H9 (cell line): ENCODE measurements around the gene SLC25A43. TPM values are rescaled to one million over a fixed set of nuclear protein-coding genes. Genes with fewer than 3 reads are reported as not detected.

Experiments used
- DNase-seq: peaks from one replicate; pipeline ENCODE4 v3.0.0-alpha.2; 2017
- H2AFZ ChIP-seq: one replicate; pipeline ENCODE4 v1.6.1; 2013; ENCODE audit warnings: mild to moderate bottlenecking, low read length, control low read depth, moderate library complexity
- H2AK5ac ChIP-seq: 2 replicates; pipeline ENCODE4 v1.6.1; 2013; ENCODE audit warnings: low read length, control low read depth, mixed read lengths; ENCODE audit not compliant: insufficient read length
- H2BK120ac ChIP-seq: one replicate; pipeline ENCODE4 v1.6.1; 2013; ENCODE audit warnings: low read depth, mild to moderate bottlenecking, low read length, control low read depth, inconsistent platforms; ENCODE audit not compliant: poor library complexity, severe bottlenecking
- H2BK12ac ChIP-seq: 2 replicates; pipeline ENCODE4 v1.6.1; 2013; ENCODE audit warnings: low read length, control low read depth, mixed read lengths, low read depth; ENCODE audit not compliant: insufficient read length
- H2BK15ac ChIP-seq: 2 replicates; pipeline ENCODE4 v1.6.1; 2013; ENCODE audit warnings: low read depth, low read length, control low read depth
- H2BK20ac ChIP-seq: one replicate; pipeline ENCODE4 v1.6.1; 2013; ENCODE audit warnings: low read depth, mild to moderate bottlenecking, low read length, control low read depth, inconsistent platforms; ENCODE audit not compliant: poor library complexity, severe bottlenecking
- H2BK5ac ChIP-seq: 2 replicates; pipeline ENCODE4 v1.6.1; 2013; ENCODE audit warnings: low read length, control low read depth, mixed read lengths; ENCODE audit not compliant: insufficient read length
- H3K14ac ChIP-seq: 2 replicates; pipeline ENCODE4 v1.6.1; 2013; ENCODE audit warnings: low read length, control low read depth; ENCODE audit not compliant: insufficient read depth
- H3K18ac ChIP-seq: 2 replicates; pipeline ENCODE4 v1.6.1; 2013; ENCODE audit warnings: low read depth, mild to moderate bottlenecking, mixed read lengths, low read length, control low read depth; ENCODE audit not compliant: insufficient read length
- H3K23ac ChIP-seq: 2 replicates; pipeline ENCODE4 v1.6.1; 2013; ENCODE audit warnings: low read length, control low read depth, mixed read lengths, low read depth; ENCODE audit not compliant: insufficient read length
- H3K23me2 ChIP-seq: 2 replicates; pipeline ENCODE4 v1.6.1; 2013; ENCODE audit warnings: low read depth, mild to moderate bottlenecking, mixed read lengths, low read length, control low read depth; ENCODE audit not compliant: insufficient read length, poor library complexity, severe bottlenecking
- H3K27ac ChIP-seq: 2 replicates; pipeline ENCODE4 v1.5.1; 2013; ENCODE audit warnings: low read length, control low read depth, mixed read lengths, low read depth; ENCODE audit not compliant: insufficient read length
- H3K27me3 ChIP-seq: 2 replicates; pipeline ENCODE4 v1.6.1; 2013; ENCODE audit warnings: low read length, control low read depth, inconsistent platforms; ENCODE audit not compliant: insufficient read depth
- H3K4ac ChIP-seq: 2 replicates; pipeline ENCODE4 v1.6.1; 2013; ENCODE audit warnings: low read depth, mild to moderate bottlenecking, control low read depth, inconsistent platforms, low read length, moderate library complexity
- H3K4me1 ChIP-seq: 2 replicates; pipeline ENCODE4 v1.6.1; 2013; ENCODE audit warnings: low read length, control low read depth, inconsistent platforms; ENCODE audit not compliant: insufficient read depth
- H3K4me2 ChIP-seq: 2 replicates; pipeline ENCODE4 v1.6.1; 2013; ENCODE audit warnings: low read length, control low read depth, mixed read lengths; ENCODE audit not compliant: insufficient read length, insufficient read depth
- H3K56ac ChIP-seq: 2 replicates; pipeline ENCODE4 v1.6.1; 2013; ENCODE audit warnings: low read depth, mild to moderate bottlenecking, mixed read lengths, low read length, control low read depth; ENCODE audit not compliant: insufficient read length
- H3K79me1 ChIP-seq: 2 replicates; pipeline ENCODE4 v1.6.1; 2013; ENCODE audit warnings: low read depth, mild to moderate bottlenecking, moderate library complexity, low read length, control low read depth, inconsistent platforms; ENCODE audit not compliant: insufficient read depth, poor library complexity, severe bottlenecking
- H3K79me2 ChIP-seq: 2 replicates; pipeline ENCODE4 v1.6.1; 2013; ENCODE audit warnings: low read length, control low read depth, inconsistent platforms; ENCODE audit not compliant: insufficient read depth
- H3K9ac ChIP-seq: 2 replicates; pipeline ENCODE4 v1.6.1; 2013; ENCODE audit warnings: low read length, control low read depth, mixed read lengths; ENCODE audit not compliant: insufficient read length; ENCODE audit errors: extremely low read depth
- H3K9me3 ChIP-seq: one replicate; pipeline ENCODE4 v1.6.1; 2013; ENCODE audit warnings: low read depth, low read length, inconsistent platforms; ENCODE audit not compliant: control insufficient read depth
- H3T11ph ChIP-seq: one replicate; pipeline ENCODE4 v1.6.1; 2013; ENCODE audit warnings: mild to moderate bottlenecking, low read length, control low read depth, inconsistent platforms
- H4K20me1 ChIP-seq: one replicate; pipeline ENCODE4 v1.6.1; 2013; ENCODE audit not compliant: control insufficient read depth, insufficient read length, insufficient read depth
- H4K5ac ChIP-seq: 2 replicates; pipeline ENCODE4 v1.6.1; 2013; ENCODE audit warnings: low read depth, mild to moderate bottlenecking, mixed read lengths, low read length, control low read depth; ENCODE audit not compliant: insufficient read length
- H4K8ac ChIP-seq: replicated peaks from 2 replicates; pipeline ENCODE4 v1.6.1; 2013; ENCODE audit warnings: low read length, control low read depth, mixed read lengths, low read depth; ENCODE audit not compliant: insufficient read length
- H4K91ac ChIP-seq: 2 replicates; pipeline ENCODE4 v1.6.1; 2013; ENCODE audit warnings: low read depth, mild to moderate bottlenecking, moderate library complexity, mixed read lengths, low read length, control low read depth; ENCODE audit not compliant: insufficient read length
- H3K27ac Mint-ChIP-seq, 3 experiments: 2 replicates in 2 of 3; 3 replicates in 1 of 3; pipeline ENCODE4 v1.8.0; 2020 to 2021; ENCODE audit warnings: mixed read lengths in 3 of 3, mild to moderate bottlenecking in 1 of 3, moderate library complexity in 1 of 3
- H3K27me3 Mint-ChIP-seq: 2 replicates; pipeline ENCODE4 v1.8.0; 2021; ENCODE audit warnings: low read depth, mild to moderate bottlenecking, moderate library complexity, mixed read lengths
- H3K36me3 Mint-ChIP-seq, 3 experiments: 2 replicates in 2 of 3; 3 replicates in 1 of 3; pipeline ENCODE4 v1.8.0; 2020 to 2021; ENCODE audit warnings: low read depth in 3 of 3, mixed read lengths in 3 of 3; ENCODE audit not compliant: insufficient read depth in 1 of 3
- H3K4me1 Mint-ChIP-seq, 2 experiments: 2 replicates each; pipeline ENCODE4 v1.8.0; 2020; ENCODE audit warnings: mixed read lengths in 2 of 2
- H3K4me3 Mint-ChIP-seq, 2 experiments: 2 replicates in 1 of 2; 3 replicates in 1 of 2; pipeline ENCODE4 v1.8.0; 2020 to 2021; ENCODE audit warnings: mild to moderate bottlenecking in 2 of 2, mixed read lengths in 2 of 2, moderate library complexity in 1 of 2
- H3K9me3 Mint-ChIP-seq, 2 experiments: 2 replicates in 1 of 2; 3 replicates in 1 of 2; pipeline ENCODE4 v1.8.0; 2020; ENCODE audit warnings: mild to moderate bottlenecking in 2 of 2, mixed read lengths in 2 of 2, moderate library complexity in 1 of 2
- WGBS: extraction: QIAGEN DNeasy Blood & Tissue Kit; methylation state at CpG from one replicate; pipeline ENCODE4 v1.1.7; 2013; ENCODE audit warnings: missing lambda C conversion rate, low lambda C conversion rate, mixed read lengths; ENCODE audit not compliant: insufficient read length; ENCODE audit errors: extremely low coverage; 5-methylcytosine and 5-hydroxymethylcytosine counted together
- total RNA-seq: library from RNA; stranded (reverse); gene quantifications from 2 replicates; pipeline ENCODE4 v1.2.1, GENCODE V29; 2021
- TF ChIP-seq, protein P1 (sequence below): fragments of 200-600 bp; sonication (generic); conservative IDR thresholded peaks from 3 replicates; pipeline ENCODE4 v1.8.0; 2021; ENCODE audit warnings: antibody characterized with exemption, mild to moderate bottlenecking

SLC25A43 gene
- total RNA-seq, 1 experiment from 2014 or later, result 3.7 TPM

DNA sequence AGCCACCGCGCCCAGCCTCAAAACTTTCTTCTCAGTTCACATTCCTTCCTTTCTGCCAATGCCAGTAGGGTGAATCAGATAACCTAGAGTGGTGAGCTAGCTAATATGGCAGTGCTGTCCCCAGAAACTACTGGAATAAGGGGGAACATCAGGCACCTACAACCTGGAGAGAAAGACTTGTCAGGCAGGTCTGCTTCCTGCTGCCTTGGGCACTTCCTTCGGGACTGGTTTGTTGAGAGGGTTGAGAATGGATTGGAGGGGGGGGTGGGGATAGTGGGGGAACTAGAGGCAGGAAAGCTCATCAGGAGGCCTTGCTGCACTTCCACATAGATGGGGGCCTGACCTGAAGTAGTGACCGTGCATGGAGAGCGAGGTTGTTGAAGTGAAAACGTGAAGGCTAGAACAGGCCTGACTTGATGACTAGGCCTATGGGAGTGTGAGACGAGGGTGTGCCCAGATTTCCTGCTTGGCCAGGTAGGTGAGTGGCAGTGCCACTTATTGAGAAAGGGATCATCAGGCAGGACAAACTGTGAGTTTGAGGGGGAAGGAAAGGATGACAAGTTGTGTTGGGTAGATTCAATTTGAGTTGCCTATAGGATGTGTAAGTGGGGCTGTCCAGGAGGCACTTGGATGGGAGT is 102.5 kb downstream of the SLC25A43 start:
- Histone ChIP-seq H2BK120ac (no peak overlapping the region), H2AK5ac (no peak overlapping the region)

More for the DNA sequence above, 102.5 kb downstream of the SLC25A43 start:
- no peak overlapping the region for H3K4me3 Mint-ChIP-seq
- H2AFZ ChIP-seq, result no peak overlapping the region
- H4K5ac ChIP-seq, result no peak overlapping the region
- no peak overlapping the region for H2BK5ac ChIP-seq
- H3K27me3 Mint-ChIP-seq, result peaks cover 4% of the 10 kb centered on the region; the same call in 1 of the 2 replicates
- H3K18ac ChIP-seq, result no peak overlapping the region
- no peak overlapping the region for H3T11ph ChIP-seq
- no peak overlapping the region for H3K27ac ChIP-seq
- no peaks in the 10 kb centered on the region for H3K23me2 ChIP-seq
- TF ChIP-seq, protein P1, sequence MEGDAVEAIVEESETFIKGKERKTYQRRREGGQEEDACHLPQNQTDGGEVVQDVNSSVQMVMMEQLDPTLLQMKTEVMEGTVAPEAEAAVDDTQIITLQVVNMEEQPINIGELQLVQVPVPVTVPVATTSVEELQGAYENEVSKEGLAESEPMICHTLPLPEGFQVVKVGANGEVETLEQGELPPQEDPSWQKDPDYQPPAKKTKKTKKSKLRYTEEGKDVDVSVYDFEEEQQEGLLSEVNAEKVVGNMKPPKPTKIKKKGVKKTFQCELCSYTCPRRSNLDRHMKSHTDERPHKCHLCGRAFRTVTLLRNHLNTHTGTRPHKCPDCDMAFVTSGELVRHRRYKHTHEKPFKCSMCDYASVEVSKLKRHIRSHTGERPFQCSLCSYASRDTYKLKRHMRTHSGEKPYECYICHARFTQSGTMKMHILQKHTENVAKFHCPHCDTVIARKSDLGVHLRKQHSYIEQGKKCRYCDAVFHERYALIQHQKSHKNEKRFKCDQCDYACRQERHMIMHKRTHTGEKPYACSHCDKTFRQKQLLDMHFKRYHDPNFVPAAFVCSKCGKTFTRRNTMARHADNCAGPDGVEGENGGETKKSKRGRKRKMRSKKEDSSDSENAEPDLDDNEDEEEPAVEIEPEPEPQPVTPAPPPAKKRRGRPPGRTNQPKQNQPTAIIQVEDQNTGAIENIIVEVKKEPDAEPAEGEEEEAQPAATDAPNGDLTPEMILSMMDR, result no peak
- DNase-seq, result no peak
- H3K27me3 ChIP-seq, result no peaks in the 10 kb centered on the region
- no peak overlapping the region for H2BK15ac ChIP-seq
- no CpG with 5 or more reads among the region's 7 CpGs for WGBS
- peaks cover 0 to 7% of the 10 kb centered on the region in 2 experiments; a peak in 3 of 4 replicates for H3K4me1 Mint-ChIP-seq
- H4K91ac ChIP-seq, result no peak overlapping the region
- H3K56ac ChIP-seq, result no peak overlapping the region
- H3K9me3 Mint-ChIP-seq, result peaks cover 57 to 76% of the 10 kb centered on the region in 2 experiments
- no peak overlapping the region for H3K4me2 ChIP-seq
- H3K9ac ChIP-seq, result no peak overlapping the region
- H3K23ac ChIP-seq, result no peak overlapping the region
- H2BK20ac ChIP-seq, result no peak overlapping the region
- no peaks in the 10 kb centered on the region for H3K79me2 ChIP-seq
- H3K14ac ChIP-seq, result no peak overlapping the region
- H3K79me1 ChIP-seq, result no peaks in the 10 kb centered on the region
- H3K4ac ChIP-seq, result no peak overlapping the region
- no peak overlapping the region for H2BK12ac ChIP-seq
- H3K9me3 ChIP-seq, result peaks cover 18% of the 10 kb centered on the region
- H4K8ac ChIP-seq, result no peak overlapping the region
- H3K36me3 Mint-ChIP-seq, result peaks cover 0 to 7% (median 1%) of the 10 kb centered on the region in 3 experiments; a peak in 4 of 7 replicates
- H3K4me1 ChIP-seq, result no peaks in the 10 kb centered on the region
- H3K27ac Mint-ChIP-seq, result no peak overlapping the region
- H4K20me1 ChIP-seq, result no peaks in the 10 kb centered on the region
